ENCODE data around the gene CDIP1. TPM values are rescaled to one million over a fixed set of nuclear protein-coding genes. Genes with fewer than 3 reads are reported as not detected.
A peak's percentile ranks its signal among the peaks of the same experiment; 100 is the strongest.

The CDIP1 gene
- total RNA-seq, 2 experiments from 2014 or later, result 13.5 to 34.2 TPM

GRCh38 chr16:4505356-4506147 lies 33.0 kb downstream of the CDIP1 start:
- Histone ChIP-seq H3K27ac (ENCODE audit: low read depth, low read length, poor library complexity, severe bottlenecking) (peak overlapping the region; percentile 74), H3K36me3 (ENCODE audit: insufficient read depth, low read length) (peaks cover 39% of the 10 kb centered on the region), H3K79me2 (ENCODE audit: insufficient read depth, low read depth, low read length) (0 out of 2 replicates have a peak, but pooled peaks cover 4% of the 10 kb centered on the region), H4K20me1 (ENCODE audit: insufficient read depth, low read length) (0 out of 2 replicates have a peak, but pooled peaks cover 6% of the 10 kb centered on the region), H3K4me1 (ENCODE audit: insufficient read depth, low read length, poor library complexity, severe bottlenecking) (peaks cover 28% of the 10 kb centered on the region), H3K9me3 (ENCODE audit: low read length) (no peaks in the 10 kb centered on the region), H3K4me2 (ENCODE audit: low read length) (peak overlapping the region; percentile 64), H3K9me2 (ENCODE audit: insufficient read depth, low read length) (no peaks in the 10 kb centered on the region), H2AFZ (ENCODE audit: low read length) (no peak overlapping the region), H3K4me3 (ENCODE audit: low read depth, low read length, poor library complexity, severe bottlenecking) (peak overlapping the region; percentile 31)
- peak; percentile 90 for DNase-seq (ENCODE audit: low spot score)
- TF ChIP-seq CTCF (conservative IDR thresholded peaks at IDR 0.05; ENCODE audit: low read length) (no peak), EZH2phosphoT487 (IDR thresholded peaks at IDR 0.05; ENCODE audit: borderline replicate concordance, low read depth, low read length) (no peak)
- intact Hi-C loops (cut with micrococcal nuclease; ENCODE audit: unreplicated experiment), result loop anchor here (1.0 to 5.0 kb wide), 4 partner anchors 28 to 452 kb away; partner anchors contain the start of gene SEC14L5
- CTCF ChIA-PET (ENCODE audit: unreplicated experiment), result interaction anchor here (0.6 to 2.7 kb wide), 3 partner anchors 30 to 614 kb away, joined by 3 to 16 read pairs (median 3); no protein-coding TSS in a partner anchor
- BruUV-seq (replicated peaks), result no TSS peak
- POLR2A ChIA-PET, result interaction anchor here (0.5 to 0.7 kb wide), 5 partner anchors 22 to 565 kb away, joined by 3 to 8 read pairs (median 4); partner anchors contain the start of gene CDIP1

- Histone ChIP-seq H3K4me3 (ENCODE audit: low read depth, low read length, poor library complexity, severe bottlenecking) (no peak overlapping the region), H3K4me2 (ENCODE audit: low read length) (no peak overlapping the region), H3K79me2 (ENCODE audit: insufficient read depth, low read depth, low read length) (0 out of 2 replicates have a peak, but pooled peaks cover 4% of the 10 kb centered on the region), H2AFZ (ENCODE audit: low read length) (no peak overlapping the region), H4K20me1 (ENCODE audit: insufficient read depth, low read length) (0 out of 2 replicates have a peak, but pooled peaks cover 5% of the 10 kb centered on the region), H3K36me3 (ENCODE audit: insufficient read depth, low read length) (peaks cover 21% of the 10 kb centered on the region; the same call in 1 of the 2 replicates), H3K27ac (ENCODE audit: low read depth, low read length, poor library complexity, severe bottlenecking) (no peak overlapping the region), H3K9me2 (ENCODE audit: insufficient read depth, low read length) (no peaks in the 10 kb centered on the region), H3K9me3 (ENCODE audit: low read length) (no peaks in the 10 kb centered on the region), H3K4me1 (ENCODE audit: insufficient read depth, low read length, poor library complexity, severe bottlenecking) (peaks cover 21% of the 10 kb centered on the region)
- no peak for DNase-seq (ENCODE audit: low spot score)
- BruUV-seq (replicated peaks), result no TSS peak
- CTCF ChIA-PET (ENCODE audit: unreplicated experiment), result no interaction called here
- no peak for TF ChIP-seq EZH2phosphoT487 (IDR thresholded peaks at IDR 0.05; ENCODE audit: borderline replicate concordance, low read depth, low read length)
- no peak for TF ChIP-seq CTCF (conservative IDR thresholded peaks at IDR 0.05; ENCODE audit: low read length)
- intact Hi-C loops (cut with micrococcal nuclease; ENCODE audit: unreplicated experiment), result no loop called here
- POLR2A ChIA-PET, result interaction anchor here (1.5 kb wide), 1 partner anchor 11 kb away, joined by 3 read pairs; no protein-coding TSS in a partner anchor
Measured at GRCh38 chr16:4501071-4501478, 37.5 kb downstream of the CDIP1 start.

Measured in OCI-LY7 (cell line).